Thyroid gland (tissue), 4 donors: ENCODE data around the gene CD27. TPM values are rescaled to one million over a fixed set of nuclear protein-coding genes. Genes with fewer than 3 reads are reported as not detected.

Source experiments
- DNase-seq, 2 donors: peaks; one replicate each; pipeline ENCODE4 v3.0.0-alpha.2; 2019
- H3K27ac ChIP-seq, 3 donors: fragments of 200-600 bp; sonication (generic); 1 replicate in 2 of 3; 2 replicates in 1 of 3; pipeline ENCODE4 v1.5.1; 2016 to 2019; ENCODE audit warnings: mild to moderate bottlenecking in 1 of 3, moderate library complexity in 1 of 3
- H3K27me3 ChIP-seq: fragments of 200-600 bp; sonication (generic); one replicate; pipeline ENCODE4 v1.5.1; 2019
- H3K36me3 ChIP-seq, 2 donors: fragments of 200-600 bp; sonication (generic); one replicate each; pipeline ENCODE4 v1.5.1; 2016 to 2019
- H3K4me1 ChIP-seq, 2 donors: fragments of 200-600 bp; sonication (generic); one replicate each; pipeline ENCODE4 v1.5.1; 2017 to 2019
- H3K4me3 ChIP-seq, 3 donors: fragments of 200-600 bp; sonication (generic); replicated peaks in 1 of 3; 1 replicate in 2 of 3; 2 replicates in 1 of 3; pipeline ENCODE4 v1.5.1; 2016; ENCODE audit warnings: mild to moderate bottlenecking in 1 of 3
- H3K9me3 ChIP-seq: fragments of 200-600 bp; sonication (generic); one replicate; pipeline ENCODE4 v1.5.1; 2017
- CTCF ChIP-seq, 6 experiments: fragments of 200-600 bp in 3 of 6; fragments of 450-650 bp in 3 of 6; sonication (generic) in 3 of 6; IDR thresholded peaks; one replicate each; pipeline ENCODE4 v1.5.1; 2016 to 2019; ENCODE audit warnings: antibody characterized with exemption in 6 of 6, mild to moderate bottlenecking in 2 of 6, inconsistent platforms in 1 of 6, moderate library complexity in 1 of 6
- POLR2A ChIP-seq, 2 donors: fragments of 450-650 bp; IDR thresholded peaks; one replicate each; pipeline ENCODE4 v1.6.1; 2017; ENCODE audit warnings: antibody characterized with exemption in 2 of 2, mild to moderate bottlenecking in 2 of 2, moderate library complexity in 1 of 2
- WGBS, 2 donors: methylation state at CpG; one replicate each; pipeline ENCODE4 v1.1.5; 2017; 5-methylcytosine and 5-hydroxymethylcytosine counted together
- intact Hi-C: fragments of 100-400 bp; cut with DNase I; formaldehyde crosslinking; loops from one replicate; pipeline ENCODE4 v1.15.1; 2023
- total RNA-seq, 4 donors: library from RNA; depleted of rRNA; stranded (reverse); fragments of >200 nt; gene quantifications; one replicate each; pipeline ENCODE4 v1.2.3, GENCODE V29; 2016

The CD27 gene
- total RNA-seq, 4 donors from 2014 or later: 2.7 to 10.8 (median 6.4) TPM

DNA sequence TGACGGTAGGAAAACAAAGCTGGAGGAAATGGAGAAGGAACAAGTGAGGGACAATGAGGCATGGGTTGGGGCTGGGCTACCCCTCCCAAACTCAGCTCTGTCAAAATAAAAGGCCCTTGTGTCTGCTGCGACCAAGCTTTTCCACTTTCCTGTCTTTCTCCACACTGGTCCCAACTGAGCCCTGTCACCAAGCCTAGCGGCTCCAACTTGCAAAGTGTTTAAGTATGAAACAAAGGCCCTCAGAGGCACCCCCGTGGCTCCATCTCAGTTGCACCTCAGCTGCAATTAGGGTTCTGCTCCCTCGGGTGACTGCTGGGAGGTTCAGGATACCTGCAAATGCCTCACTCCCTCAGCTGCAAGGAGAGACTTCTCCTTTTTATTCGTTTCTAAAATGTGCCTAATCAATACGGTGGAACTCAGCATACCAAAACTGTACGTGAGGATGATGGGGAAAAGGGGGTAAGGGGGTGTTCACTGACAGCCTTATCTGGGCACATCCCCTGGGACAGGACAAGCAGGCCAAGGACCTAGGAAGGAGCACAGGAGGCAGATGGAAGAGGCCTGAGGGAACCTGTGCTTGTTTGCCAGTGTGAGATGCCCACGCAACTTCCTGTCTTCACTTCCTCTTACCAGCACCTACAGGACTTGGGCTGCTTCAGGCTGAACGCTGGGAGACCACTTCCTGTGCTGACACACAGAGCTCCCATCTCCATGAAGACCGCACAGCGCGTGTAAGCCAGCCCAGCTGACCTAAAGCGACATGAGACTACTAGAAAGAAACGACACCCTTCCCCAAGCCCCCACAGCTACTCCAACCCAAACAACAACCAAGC is 16.9 kb downstream of the CD27 start:
- peak in 1 of 2 donors; percentile 20 for DNase-seq

DNA sequence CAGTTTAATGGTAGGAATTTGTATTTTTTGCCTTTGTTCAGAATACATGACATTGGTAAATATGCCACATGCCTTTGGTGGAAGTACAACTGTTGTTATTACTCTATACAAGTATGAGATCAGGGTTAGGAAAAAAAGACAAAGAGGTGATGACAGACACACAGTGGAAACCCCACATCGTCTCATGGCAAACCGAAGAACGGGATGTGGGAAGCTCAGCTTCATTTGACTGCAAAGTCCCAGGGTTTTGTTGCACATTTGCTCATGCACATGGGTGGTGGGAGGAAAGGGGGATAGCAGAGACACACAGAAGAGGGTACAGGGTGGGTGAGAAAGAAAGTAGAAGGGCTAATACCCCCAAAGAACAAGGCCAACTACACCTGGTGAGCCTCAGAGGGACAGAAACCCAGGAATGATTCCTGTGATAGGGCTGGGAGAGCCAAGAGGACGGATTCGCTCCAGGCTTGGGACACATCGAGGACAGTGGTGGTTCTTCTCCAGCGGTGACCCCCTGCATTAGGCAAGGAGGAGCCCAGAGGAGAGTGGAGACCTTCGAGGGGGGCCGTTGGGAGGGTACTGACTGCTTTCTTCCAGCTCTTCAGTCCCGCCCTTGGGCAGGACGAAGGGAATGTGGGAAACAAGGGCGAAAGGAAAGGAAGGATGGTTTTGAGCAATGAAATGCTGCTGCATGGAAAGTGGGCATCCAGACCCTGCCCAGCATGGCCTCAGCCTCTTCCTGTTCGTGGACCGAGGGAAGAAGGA is 17.7 kb downstream of the CD27 start:
- TF ChIP-seq CTCF (IDR thresholded peaks at IDR 0.05): no peak
- TF ChIP-seq POLR2A (IDR thresholded peaks at IDR 0.05): no peak
- DNase-seq: no peak
- Histone ChIP-seq H3K4me3 (no peak overlapping the region), H3K27me3 (no peaks in the 10 kb centered on the region), H3K4me1 (no peaks in the 10 kb centered on the region), H3K27ac (no peak overlapping the region), H3K36me3 (peaks cover 56 to 73% of the 10 kb centered on the region in 2 donors), H3K9me3 (no peaks in the 10 kb centered on the region)
- 88 to 91% methylated on average over 14 of the region's 14 CpGs for WGBS, 2 donors
- intact Hi-C loops: no loop called here

More for the DNA sequence above, 16.9 kb downstream of the CD27 start:
- no peaks in the 10 kb centered on the region for H3K9me3 ChIP-seq
- peak overlapping the region in 1 of 3 donors; percentile 45 for H3K27ac ChIP-seq
- TF ChIP-seq POLR2A (IDR thresholded peaks at IDR 0.05): no peak
- no peak for TF ChIP-seq CTCF (IDR thresholded peaks at IDR 0.05)
- intact Hi-C loops: no loop called here
- no peaks in the 10 kb centered on the region for H3K4me1 ChIP-seq
- H3K27me3 ChIP-seq: no peaks in the 10 kb centered on the region
- WGBS, 2 donors: 67 to 79% methylated on average over 15 of the region's 15 CpGs
- H3K4me3 ChIP-seq: no peak overlapping the region
- H3K36me3 ChIP-seq: peaks cover 60 to 76% of the 10 kb centered on the region in 2 donors

- intact Hi-C loops: no loop called here
- WGBS, 2 donors: 76 to 87% methylated on average over 7 of the region's 7 CpGs
- H3K27me3 ChIP-seq: no peaks in the 10 kb centered on the region
- no peak for TF ChIP-seq POLR2A (IDR thresholded peaks at IDR 0.05)
- no peak for TF ChIP-seq CTCF (IDR thresholded peaks at IDR 0.05)
- no peak overlapping the region for H3K4me3 ChIP-seq
- peaks cover 48 to 65% of the 10 kb centered on the region in 2 donors for H3K36me3 ChIP-seq
- no peak for DNase-seq
- H3K9me3 ChIP-seq: no peaks in the 10 kb centered on the region
- H3K27ac ChIP-seq: no peak overlapping the region
- H3K4me1 ChIP-seq: peaks cover 0 to 3% of the 10 kb centered on the region in 2 donors
These were observed 18.5 kb downstream of the CD27 start for GRCh38 chr12:6463216-6463615.

GRCh38 chr12:6463858-6464257 is 19.1 kb downstream of the CD27 start:
- no peak for TF ChIP-seq POLR2A (IDR thresholded peaks at IDR 0.05)

DNA sequence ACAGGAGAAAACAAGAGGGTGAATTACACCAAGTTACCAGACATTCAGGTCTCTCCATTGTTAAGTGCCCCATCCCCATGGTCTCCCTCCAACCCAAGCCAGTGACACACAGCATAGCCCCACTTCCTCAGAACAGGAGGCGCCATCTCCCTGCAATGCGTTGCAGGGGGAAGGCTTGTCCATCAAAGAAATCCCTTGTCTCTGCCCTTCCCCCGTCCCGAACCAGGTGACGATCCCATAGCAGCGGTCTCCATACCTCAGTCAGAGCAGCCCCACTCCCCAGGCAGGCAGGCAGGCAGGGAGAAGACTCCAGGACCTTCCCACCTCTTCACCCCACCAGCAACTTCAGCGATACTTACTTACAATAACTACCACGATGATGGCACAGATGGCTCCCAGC is 19.8 kb downstream of the CD27 start:
- no peak overlapping the region for H3K4me3 ChIP-seq
- no peak for DNase-seq
- no peaks in the 10 kb centered on the region for H3K27me3 ChIP-seq
- intact Hi-C loops: no loop called here
- 92 to 95% methylated on average over 8 of the region's 8 CpGs for WGBS, 2 donors
- no peak overlapping the region for H3K27ac ChIP-seq
- TF ChIP-seq POLR2A (IDR thresholded peaks at IDR 0.05): no peak
- TF ChIP-seq CTCF (IDR thresholded peaks at IDR 0.05): no peak
- H3K36me3 ChIP-seq: peaks cover 35 to 52% of the 10 kb centered on the region in 2 donors
- peaks cover 1 to 15% of the 10 kb centered on the region in 2 donors for H3K4me1 ChIP-seq
- no peaks in the 10 kb centered on the region for H3K9me3 ChIP-seq

More at GRCh38 chr12:6463858-6464257, 19.1 kb downstream of the CD27 start:
- Histone ChIP-seq H3K9me3 (no peaks in the 10 kb centered on the region), H3K4me3 (no peak overlapping the region), H3K36me3 (peaks cover 42 to 58% of the 10 kb centered on the region in 2 donors), H3K27ac (no peak overlapping the region), H3K27me3 (no peaks in the 10 kb centered on the region), H3K4me1 (peaks cover 0 to 9% of the 10 kb centered on the region in 2 donors)
- intact Hi-C loops: no loop called here
- WGBS, 2 donors: 85 to 89% methylated on average over 6 of the region's 6 CpGs
- no peak for DNase-seq
